T-helper 9 cell (primary cell): Measurements from ENCODE around the gene KIAA1958.
"Not testable (repeated sequence)": the region's sequence is repeated elsewhere in the genome, so short reads cannot be mapped to it uniquely, and the experiment has no call there.

Experiments used
- DNase-seq: peaks from one replicate; pipeline ENCODE4 v3.0.0-alpha.2; 2020

The KIAA1958 gene

DNA sequence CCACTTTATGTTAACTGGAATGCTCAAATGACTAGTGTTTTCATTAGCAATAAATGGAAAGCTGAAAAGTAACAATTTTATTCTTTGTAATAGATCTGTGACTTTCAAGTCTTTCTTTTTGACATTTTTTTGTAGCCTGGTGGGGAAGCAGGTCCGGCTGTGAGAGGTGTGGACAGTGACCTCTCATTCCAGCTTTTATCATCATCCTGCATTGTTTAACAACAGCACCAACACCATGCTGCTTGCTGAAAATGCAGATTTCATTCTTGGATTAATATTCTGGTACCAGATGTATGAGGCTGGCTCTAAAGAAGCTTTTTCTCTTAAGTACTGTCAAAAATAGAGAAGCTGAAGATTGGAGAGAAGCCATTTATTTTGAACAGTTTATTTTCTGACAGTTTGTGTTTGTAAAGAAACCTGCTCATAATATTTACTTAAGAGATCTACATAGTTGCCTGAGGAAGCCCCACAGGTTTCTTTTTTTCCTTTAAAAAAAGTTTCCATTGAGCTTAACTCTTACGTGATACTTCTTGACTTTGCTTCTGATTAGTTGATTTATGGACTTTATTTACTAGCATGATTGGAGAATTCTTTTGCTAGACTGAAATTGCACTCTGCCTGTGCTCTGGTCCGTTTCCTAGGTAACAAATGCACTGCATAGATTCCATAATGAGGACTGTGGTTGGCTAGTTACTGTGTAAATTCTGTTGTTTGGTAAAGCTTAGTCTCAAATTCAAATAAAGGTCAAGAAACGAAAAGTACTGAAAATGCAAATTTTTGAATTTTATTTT lies 3.4 kb downstream of the KIAA1958 start:
- DNase-seq: no peak

- no peak for DNase-seq
Measured at GRCh38 chr9:112493393-112494137, 6.9 kb downstream of the KIAA1958 start.

GRCh38 chr9:112494153-112494552 lies 7.5 kb downstream of the KIAA1958 start:
- DNase-seq: no peak

DNA sequence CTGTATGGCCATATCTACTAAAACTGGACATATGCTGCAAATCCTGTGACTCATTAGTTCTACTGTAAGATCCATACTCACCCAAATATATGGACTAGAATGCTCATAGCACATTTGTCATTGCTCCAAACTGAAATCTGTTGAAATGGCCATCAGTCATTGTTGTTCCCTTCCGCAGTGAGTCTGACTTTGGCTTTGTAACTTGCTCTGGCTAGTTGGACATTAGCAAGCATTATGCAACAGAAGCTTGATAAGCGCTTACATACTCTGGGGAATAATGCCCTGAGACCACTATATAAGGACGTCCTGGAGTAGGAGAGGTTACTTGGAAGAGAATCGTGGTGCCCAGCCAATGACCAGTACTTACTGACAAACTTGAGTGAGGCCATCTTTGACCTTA lies 9.0 kb downstream of the KIAA1958 start:
- no peak for DNase-seq

- no peak for DNase-seq
Measured at GRCh38 chr9:112496074-112496722, 9.6 kb downstream of the KIAA1958 start.

DNA sequence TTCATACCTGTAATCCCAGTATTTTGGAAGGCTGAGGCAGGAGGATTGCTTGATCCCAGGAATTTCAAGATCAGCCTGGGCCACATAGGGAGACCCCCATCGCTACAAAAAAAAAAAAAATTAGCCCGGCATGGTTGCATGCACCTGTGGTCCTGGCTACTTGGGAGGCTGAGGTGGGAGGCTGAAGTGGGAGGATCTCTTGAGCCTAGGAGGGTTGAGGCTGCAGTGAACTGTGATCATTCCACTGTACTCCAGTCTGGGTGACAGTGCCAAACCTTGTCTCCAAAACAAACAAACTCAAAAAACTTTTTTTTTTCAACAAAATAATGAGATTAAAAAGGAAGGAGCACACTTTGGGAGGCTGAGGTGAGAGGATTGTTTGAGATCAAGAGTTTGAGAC lies 14.2 kb downstream of the KIAA1958 start:
- no peak for DNase-seq

DNA sequence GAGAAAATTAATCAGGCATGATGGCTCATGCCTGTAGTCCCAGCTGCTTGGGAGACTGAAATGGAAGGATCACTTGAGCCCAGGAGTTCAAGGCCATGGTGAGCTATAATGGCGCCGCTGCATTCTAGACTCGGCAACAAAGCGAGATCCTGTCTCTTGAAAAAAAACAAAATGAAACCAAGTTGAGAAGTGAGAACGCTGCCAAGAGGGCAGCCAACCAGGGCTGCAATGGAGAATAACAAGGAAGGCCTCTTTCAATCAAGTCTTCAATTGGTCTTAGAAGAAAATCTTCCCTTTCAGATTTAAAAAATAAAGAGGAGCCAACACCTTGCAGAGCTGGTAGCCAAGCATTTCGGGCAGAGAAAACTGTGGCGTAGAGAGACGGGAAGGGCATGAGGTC lies 14.7 kb downstream of the KIAA1958 start:
- DNase-seq: no peak

DNA sequence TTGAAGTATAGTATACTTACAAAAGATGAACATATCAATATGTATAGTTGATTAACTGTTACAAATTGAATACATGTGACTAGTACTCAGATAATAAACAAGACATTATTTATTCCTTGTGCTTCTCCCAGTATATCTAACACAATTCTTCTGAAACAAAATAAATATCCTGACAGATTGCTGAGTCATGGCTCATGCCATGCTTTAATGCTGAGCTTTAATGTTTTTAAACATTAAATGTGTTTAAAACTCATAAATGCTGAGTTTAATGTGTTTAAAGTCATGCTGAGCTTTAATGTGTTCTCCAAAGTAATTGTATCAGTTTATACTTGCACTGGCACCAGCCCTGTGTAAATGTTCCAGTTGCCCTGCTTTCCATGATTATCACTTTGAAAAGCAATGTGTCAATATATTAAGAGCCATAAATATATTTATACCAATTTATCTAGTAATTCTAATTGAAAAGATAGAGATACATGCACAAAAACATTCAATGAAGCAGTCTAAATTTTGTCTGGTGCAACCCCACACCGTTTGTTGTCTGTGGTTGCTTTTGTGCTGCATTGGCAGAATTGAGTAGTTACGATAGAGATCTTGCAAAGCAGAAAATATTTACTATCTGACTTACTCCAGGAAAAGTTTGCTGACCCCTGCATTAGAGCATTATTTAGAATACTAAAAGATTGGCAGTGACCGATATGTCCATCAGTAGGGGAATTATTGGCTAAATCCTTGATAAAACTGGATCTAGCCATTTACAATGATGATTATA lies 15.7 kb downstream of the KIAA1958 start:
- no peak for DNase-seq

DNA sequence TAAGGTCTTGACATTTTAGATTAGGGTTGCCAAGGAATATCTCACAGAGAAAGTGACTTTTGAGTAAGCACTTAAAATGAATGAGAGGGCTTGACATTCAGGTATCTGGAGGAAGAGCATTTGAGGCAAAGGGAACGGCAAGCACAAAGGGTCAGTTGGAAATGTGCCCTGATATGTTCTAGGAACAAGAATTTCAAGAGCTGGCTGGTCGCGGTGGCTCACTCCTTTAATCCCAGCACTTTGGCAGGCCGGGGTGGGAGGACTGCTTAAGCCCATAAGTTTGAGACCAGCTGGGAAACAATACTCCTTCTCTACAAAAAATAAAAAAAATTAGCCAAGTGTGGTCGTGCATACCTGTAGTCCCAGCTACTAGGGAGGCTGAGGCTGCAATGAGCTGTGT lies 16.5 kb downstream of the KIAA1958 start:
- DNase-seq: no peak

DNA sequence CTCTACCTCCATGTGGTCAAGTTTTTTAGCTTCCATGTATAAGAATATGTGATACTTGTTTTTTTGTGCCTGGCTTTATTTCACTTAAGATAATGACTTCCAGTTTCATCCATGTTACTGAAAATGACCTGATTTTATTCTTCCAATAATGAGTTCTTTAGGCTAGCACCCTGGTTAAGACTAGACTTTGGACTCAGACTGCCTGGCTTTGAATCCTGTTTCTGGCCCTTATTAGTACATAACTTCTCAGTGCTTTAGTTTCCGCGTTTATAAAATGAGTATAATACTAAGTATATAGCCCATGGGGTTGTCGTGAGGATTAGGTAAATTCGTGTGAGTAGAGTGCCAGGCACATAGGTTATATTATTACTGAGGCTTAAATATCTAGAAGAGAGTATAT lies 18.5 kb downstream of the KIAA1958 start:
- no peak for DNase-seq

GRCh38 chr9:112505607-112506006 lies 19.0 kb downstream of the KIAA1958 start:
- no peak for DNase-seq

DNA sequence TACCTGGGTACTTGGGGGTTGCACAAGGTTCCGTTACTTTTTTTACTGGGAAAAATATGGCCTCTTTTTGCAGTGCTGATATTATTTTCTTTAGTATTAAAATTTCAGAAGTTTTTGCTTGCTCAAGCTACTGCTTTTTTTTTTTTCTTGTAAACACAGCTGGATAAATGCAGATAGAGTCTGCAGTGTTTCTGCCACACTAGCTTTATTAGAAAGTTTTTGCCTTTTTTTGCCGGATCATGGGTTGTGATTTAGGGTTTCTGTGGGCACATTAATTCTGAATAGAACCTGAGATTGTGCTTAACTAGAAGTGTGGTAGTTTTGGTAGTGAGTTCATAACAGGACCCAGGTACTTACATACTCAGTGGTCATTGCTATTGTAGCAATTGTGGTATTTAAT lies 19.9 kb downstream of the KIAA1958 start:
- no peak for DNase-seq

- DNase-seq: no peak
Measured at GRCh38 chr9:112507001-112507680, 20.5 kb downstream of the KIAA1958 start.

DNA sequence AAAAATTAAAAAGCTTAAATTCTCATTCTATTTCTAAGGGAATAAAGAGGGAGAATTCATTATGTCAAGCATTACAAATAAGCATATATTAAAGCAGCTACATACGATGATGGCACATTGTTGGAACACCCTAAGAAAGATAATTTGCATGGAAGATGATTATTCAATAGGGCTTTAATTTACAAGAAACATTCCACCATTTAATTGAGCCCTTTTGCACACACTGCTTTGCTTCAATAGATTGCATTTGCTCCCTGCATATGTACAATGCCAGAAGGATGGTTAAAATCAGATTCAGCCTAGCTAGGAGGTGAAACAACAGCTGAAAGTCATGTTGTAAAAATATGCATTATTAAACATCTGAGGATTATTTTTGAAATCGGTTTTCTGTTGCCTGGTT lies 21.8 kb downstream of the KIAA1958 start:
- DNase-seq: no peak

GRCh38 chr9:112512377-112512776 lies 25.8 kb downstream of the KIAA1958 start:
- DNase-seq: not testable (repeated sequence)

- no peak for DNase-seq
Measured at GRCh38 chr9:112516769-112517168, 30.1 kb downstream of the KIAA1958 start.

GRCh38 chr9:112520069-112520468 lies 33.4 kb downstream of the KIAA1958 start:
- DNase-seq: no peak

- DNase-seq: no peak
Measured at GRCh38 chr9:112520656-112521055, 34.0 kb downstream of the KIAA1958 start.

DNA sequence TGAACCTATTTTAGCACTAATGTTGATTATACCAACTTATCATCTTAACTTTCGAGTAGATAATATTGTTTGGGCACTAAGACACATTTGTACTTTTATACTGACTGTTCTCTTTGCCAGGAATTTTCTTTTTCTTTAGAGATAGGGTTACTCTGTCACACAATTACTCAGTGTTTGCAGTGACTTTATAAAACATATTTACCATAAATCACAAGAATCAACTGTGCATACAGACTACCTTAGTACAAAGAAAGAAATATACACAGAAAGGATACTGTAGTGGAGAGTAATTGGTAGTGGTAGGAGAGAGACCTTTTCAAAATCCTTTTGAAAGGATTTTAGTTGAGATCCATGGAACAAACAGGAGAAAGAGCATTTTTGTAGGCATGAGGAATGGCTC lies 40.3 kb downstream of the KIAA1958 start:
- DNase-seq: no peak

DNA sequence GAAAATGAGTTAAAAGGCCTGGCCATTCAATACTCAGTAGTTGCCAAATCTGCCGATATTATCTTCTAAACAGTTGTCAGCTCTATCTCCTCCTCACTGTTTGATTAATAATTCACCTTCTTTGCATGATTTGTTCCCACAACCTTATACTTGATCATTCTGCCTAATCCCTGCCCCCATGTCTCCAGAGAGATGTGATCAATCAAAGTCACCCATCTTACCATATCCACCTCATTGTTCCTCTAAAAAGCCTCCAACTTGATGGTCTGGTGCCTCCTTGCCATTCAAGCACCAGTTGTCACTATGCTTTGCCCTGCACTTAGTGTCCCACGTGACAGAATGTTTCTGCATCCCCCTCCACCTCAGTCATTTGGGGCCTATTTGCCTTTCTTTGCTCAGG lies 41.3 kb downstream of the KIAA1958 start:
- no peak for DNase-seq

DNA sequence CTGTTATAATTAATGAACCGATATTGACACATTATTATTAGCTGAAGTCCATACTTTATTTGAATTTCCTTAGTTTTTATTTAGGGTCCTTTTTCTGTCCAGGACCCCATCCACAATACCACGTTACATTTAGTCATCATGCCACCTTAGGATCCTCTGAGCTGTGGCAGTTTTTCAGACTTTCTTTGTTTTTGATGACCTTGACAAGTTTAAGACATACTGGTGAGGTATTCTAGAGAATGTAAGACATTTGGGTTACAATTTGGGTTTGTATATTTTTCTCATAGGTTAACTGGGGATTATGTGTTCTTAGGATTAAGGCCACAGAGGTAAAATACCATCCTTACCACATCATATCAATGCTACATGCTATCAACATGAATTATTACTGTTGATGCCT lies 42.7 kb downstream of the KIAA1958 start:
- no peak for DNase-seq

DNA sequence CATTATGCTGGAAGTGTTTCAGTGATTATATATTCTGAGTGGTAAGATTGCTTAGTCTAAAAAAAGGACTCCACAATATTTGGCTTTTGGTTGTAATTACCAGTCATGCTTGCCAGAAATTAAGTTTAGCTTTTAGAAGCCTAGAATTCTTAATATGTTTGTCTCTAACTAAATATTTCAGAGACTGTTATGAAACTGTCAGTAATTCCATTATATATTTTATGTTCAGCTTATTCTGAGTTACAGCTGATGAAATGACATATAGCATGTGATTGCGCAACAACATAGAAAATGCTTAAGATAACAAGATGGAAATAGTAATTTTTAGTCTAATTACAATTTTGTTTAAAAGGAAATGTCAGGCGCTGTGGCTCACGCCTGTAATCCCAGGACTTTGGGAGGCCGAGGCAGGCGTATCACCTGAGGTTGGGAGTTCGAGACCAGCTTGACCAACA lies 44.2 kb downstream of the KIAA1958 start:
- no peak for DNase-seq
